Measurements from ENCODE around the gene ERBB4. TPM values are rescaled to one million over a fixed set of nuclear protein-coding genes. Genes with fewer than 3 reads are reported as not detected.

ERBB4 gene
- total RNA-seq, 2 donors from 2014 or later = not detected

GRCh38 chr2:211867845-211868451 lies 670.7 kb downstream of the ERBB4 start:
- Mint-ChIP-seq H3K27me3 (no peaks in the 10 kb centered on the region), H3K27ac (no peak overlapping the region), H3K4me3 (no peak overlapping the region), H3K4me1 (ENCODE audit: low read depth in 2 of 2) (no peaks in the 10 kb centered on the region), H3K36me3 (no peaks in the 10 kb centered on the region), H3K9me3 (peaks cover 5% of the 10 kb centered on the region)
- DNase-seq (ENCODE audit: low spot score) (no peak), ATAC-seq (no peak)

GRCh38 chr2:211864328-211864727 lies 674.3 kb downstream of the ERBB4 start:
- DNase-seq (ENCODE audit: low spot score) (no peak), ATAC-seq (no peak)
- Mint-ChIP-seq H3K36me3 (no peaks in the 10 kb centered on the region), H3K27ac (no peak overlapping the region), H3K4me1 (ENCODE audit: low read depth in 2 of 2) (no peaks in the 10 kb centered on the region), H3K9me3 (peaks cover 5% of the 10 kb centered on the region), H3K4me3 (no peak overlapping the region), H3K27me3 (no peaks in the 10 kb centered on the region)

- H3K4me1 Mint-ChIP-seq (ENCODE audit: low read depth in 2 of 2) = no peaks in the 10 kb centered on the region
- ATAC-seq (no peak), DNase-seq (ENCODE audit: low spot score) (no peak)
- H3K27me3 Mint-ChIP-seq = no peaks in the 10 kb centered on the region
- peaks cover 3% of the 10 kb centered on the region for H3K9me3 Mint-ChIP-seq
- no peak overlapping the region for H3K4me3 Mint-ChIP-seq
- H3K36me3 Mint-ChIP-seq = no peaks in the 10 kb centered on the region
- no peak overlapping the region for H3K27ac Mint-ChIP-seq
These were observed 678.4 kb downstream of the ERBB4 start for GRCh38 chr2:211860224-211860623.

- DNase-seq (ENCODE audit: low spot score) (no peak), ATAC-seq (no peak)
- no peaks in the 10 kb centered on the region for H3K27me3 Mint-ChIP-seq
- no peaks in the 10 kb centered on the region for H3K4me1 Mint-ChIP-seq (ENCODE audit: low read depth in 2 of 2)
- no peak overlapping the region for H3K4me3 Mint-ChIP-seq
- H3K9me3 Mint-ChIP-seq = peaks cover 3% of the 10 kb centered on the region
- no peaks in the 10 kb centered on the region for H3K36me3 Mint-ChIP-seq
- no peak overlapping the region for H3K27ac Mint-ChIP-seq
These were observed 683.8 kb downstream of the ERBB4 start for GRCh38 chr2:211854832-211855231.

- H3K9me3 Mint-ChIP-seq = peaks cover 4% of the 10 kb centered on the region
- no peak overlapping the region for H3K27ac Mint-ChIP-seq
- H3K4me3 Mint-ChIP-seq = no peak overlapping the region
- DNase-seq (ENCODE audit: low spot score) (no peak), ATAC-seq (no peak)
- no peaks in the 10 kb centered on the region for H3K27me3 Mint-ChIP-seq
- no peaks in the 10 kb centered on the region for H3K4me1 Mint-ChIP-seq (ENCODE audit: low read depth in 2 of 2)
- H3K36me3 Mint-ChIP-seq = no peaks in the 10 kb centered on the region
These were observed 691.9 kb downstream of the ERBB4 start for GRCh38 chr2:211846714-211847113.

- Mint-ChIP-seq H3K4me1 (ENCODE audit: low read depth in 2 of 2) (no peaks in the 10 kb centered on the region), H3K27ac (no peak overlapping the region), H3K27me3 (no peaks in the 10 kb centered on the region), H3K36me3 (no peaks in the 10 kb centered on the region), H3K4me3 (no peak overlapping the region), H3K9me3 (peaks cover 4% of the 10 kb centered on the region)
- no peak for ATAC-seq
- DNase-seq (ENCODE audit: low spot score) = no peak
These were observed 692.6 kb downstream of the ERBB4 start for GRCh38 chr2:211846036-211846400.

GRCh38 chr2:211845338-211846035 lies 693.1 kb downstream of the ERBB4 start:
- H3K4me1 Mint-ChIP-seq (ENCODE audit: low read depth in 2 of 2) = no peaks in the 10 kb centered on the region
- H3K27ac Mint-ChIP-seq = no peak overlapping the region
- no peaks in the 10 kb centered on the region for H3K36me3 Mint-ChIP-seq
- no peak for ATAC-seq
- no peak overlapping the region for H3K4me3 Mint-ChIP-seq
- H3K9me3 Mint-ChIP-seq = peaks cover 4% of the 10 kb centered on the region
- no peaks in the 10 kb centered on the region for H3K27me3 Mint-ChIP-seq
- DNase-seq (ENCODE audit: low spot score) = no peak

- Mint-ChIP-seq H3K36me3 (no peaks in the 10 kb centered on the region), H3K4me1 (ENCODE audit: low read depth in 2 of 2) (no peaks in the 10 kb centered on the region), H3K27ac (no peak overlapping the region), H3K4me3 (no peak overlapping the region), H3K9me3 (peaks cover 6% of the 10 kb centered on the region), H3K27me3 (no peaks in the 10 kb centered on the region)
- no peak for DNase-seq (ENCODE audit: low spot score)
- no peak for ATAC-seq
These were observed 700.9 kb downstream of the ERBB4 start for GRCh38 chr2:211837706-211838105.

GRCh38 chr2:211837206-211837605 lies 701.4 kb downstream of the ERBB4 start:
- Mint-ChIP-seq H3K4me3 (no peak overlapping the region), H3K27me3 (no peaks in the 10 kb centered on the region), H3K36me3 (no peaks in the 10 kb centered on the region), H3K9me3 (peaks cover 6% of the 10 kb centered on the region), H3K27ac (no peak overlapping the region), H3K4me1 (ENCODE audit: low read depth in 2 of 2) (no peaks in the 10 kb centered on the region)
- DNase-seq (ENCODE audit: low spot score) = no peak
- no peak for ATAC-seq

GRCh38 chr2:211836409-211836808 lies 702.2 kb downstream of the ERBB4 start:
- no peaks in the 10 kb centered on the region for H3K4me1 Mint-ChIP-seq (ENCODE audit: low read depth in 2 of 2)
- H3K9me3 Mint-ChIP-seq = peaks cover 6% of the 10 kb centered on the region
- no peaks in the 10 kb centered on the region for H3K27me3 Mint-ChIP-seq
- no peaks in the 10 kb centered on the region for H3K36me3 Mint-ChIP-seq
- H3K4me3 Mint-ChIP-seq = no peak overlapping the region
- DNase-seq (ENCODE audit: low spot score) (no peak), ATAC-seq (no peak)
- no peak overlapping the region for H3K27ac Mint-ChIP-seq

- ATAC-seq (no peak), DNase-seq (ENCODE audit: low spot score) (no peak)
- H3K9me3 Mint-ChIP-seq = peaks cover 6% of the 10 kb centered on the region
- no peak overlapping the region for H3K27ac Mint-ChIP-seq
- H3K4me3 Mint-ChIP-seq = no peak overlapping the region
- no peaks in the 10 kb centered on the region for H3K27me3 Mint-ChIP-seq
- no peaks in the 10 kb centered on the region for H3K36me3 Mint-ChIP-seq
- H3K4me1 Mint-ChIP-seq (ENCODE audit: low read depth in 2 of 2) = no peaks in the 10 kb centered on the region
These were observed 702.9 kb downstream of the ERBB4 start for GRCh38 chr2:211835695-211836094.

GRCh38 chr2:211833582-211834279 lies 704.9 kb downstream of the ERBB4 start:
- H3K4me1 Mint-ChIP-seq (ENCODE audit: low read depth in 2 of 2) = no peaks in the 10 kb centered on the region
- H3K9me3 Mint-ChIP-seq = peaks cover 4% of the 10 kb centered on the region
- DNase-seq (ENCODE audit: low spot score) = no peak
- no peaks in the 10 kb centered on the region for H3K36me3 Mint-ChIP-seq
- H3K27ac Mint-ChIP-seq = no peak overlapping the region
- no peaks in the 10 kb centered on the region for H3K27me3 Mint-ChIP-seq
- no peak overlapping the region for H3K4me3 Mint-ChIP-seq
- no peak for ATAC-seq

- Mint-ChIP-seq H3K27me3 (no peaks in the 10 kb centered on the region), H3K36me3 (no peaks in the 10 kb centered on the region), H3K27ac (no peak overlapping the region), H3K4me3 (no peak overlapping the region), H3K9me3 (peaks cover 2% of the 10 kb centered on the region), H3K4me1 (ENCODE audit: low read depth in 2 of 2) (no peaks in the 10 kb centered on the region)
- DNase-seq (ENCODE audit: low spot score) (no peak), ATAC-seq (no peak)
These were observed 708.9 kb downstream of the ERBB4 start for GRCh38 chr2:211829725-211830124.

- Mint-ChIP-seq H3K4me1 (ENCODE audit: low read depth in 2 of 2) (no peaks in the 10 kb centered on the region), H3K27ac (no peak overlapping the region), H3K9me3 (peaks cover 5% of the 10 kb centered on the region), H3K27me3 (no peaks in the 10 kb centered on the region), H3K36me3 (no peaks in the 10 kb centered on the region), H3K4me3 (no peak overlapping the region)
- no peak for ATAC-seq
- DNase-seq (ENCODE audit: low spot score) = no peak
These were observed 714.6 kb downstream of the ERBB4 start for GRCh38 chr2:211823886-211824479.
